Liver (tissue), 9 donors: Measurements from ENCODE around the gene DBH. TPM values are rescaled to one million over a fixed set of nuclear protein-coding genes. Genes with fewer than 3 reads are reported as not detected.

Source experiments
- DNase-seq: peaks from one replicate; pipeline ENCODE4 v3.0.0-alpha.2; 2017; ENCODE audit warnings: low spot score
- H3K27ac ChIP-seq, 2 donors: one replicate each; pipeline ENCODE4 v1.7.0; 2013; ENCODE audit warnings: inconsistent platforms in 2 of 2, low read length in 2 of 2, control low read depth in 1 of 2, low read depth in 1 of 2, mild to moderate bottlenecking in 1 of 2
- H3K27me3 ChIP-seq, 4 donors: one replicate each; pipeline versions ENCODE4 v1.6.1 to v1.7.0; 2013; ENCODE audit warnings: low read length in 3 of 4, inconsistent platforms in 1 of 4, mild to moderate bottlenecking in 1 of 4, moderate library complexity in 1 of 4; ENCODE audit not compliant: control insufficient read depth in 4 of 4, insufficient read depth in 4 of 4
- H3K36me3 ChIP-seq, 4 donors: one replicate each; pipeline versions ENCODE4 v1.6.1 to v1.7.0; 2013; ENCODE audit warnings: low read length in 3 of 4, mild to moderate bottlenecking in 3 of 4, low read depth in 1 of 4, moderate library complexity in 1 of 4; ENCODE audit not compliant: control insufficient read depth in 4 of 4, insufficient read depth in 3 of 4
- H3K4me1 ChIP-seq, 4 donors: one replicate each; pipeline versions ENCODE4 v1.6.1 to v1.7.0; 2013; ENCODE audit warnings: low read length in 3 of 4, mild to moderate bottlenecking in 3 of 4, moderate library complexity in 1 of 4; ENCODE audit not compliant: control insufficient read depth in 4 of 4, insufficient read depth in 4 of 4
- H3K4me3 ChIP-seq, 3 donors: one replicate each; pipeline versions ENCODE4 v1.6.1 to v1.7.0; 2013; ENCODE audit warnings: low read length in 3 of 3, control low read depth in 1 of 3, low read depth in 1 of 3, mild to moderate bottlenecking in 1 of 3
- H3K9ac ChIP-seq, 2 donors: one replicate each; pipeline ENCODE4 v1.7.0; 2013; ENCODE audit warnings: low read length in 2 of 2, mild to moderate bottlenecking in 2 of 2, moderate library complexity in 2 of 2, control low read depth in 1 of 2, low read depth in 1 of 2
- H3K9me3 ChIP-seq, 4 donors: one replicate each; pipeline versions ENCODE4 v1.6.1 to v1.7.0; 2013; ENCODE audit warnings: low read length in 3 of 4; ENCODE audit not compliant: control insufficient read depth in 4 of 4
- CTCF ChIP-seq: fragments of 150-350 bp; IDR thresholded peaks from 2 replicates; pipeline ENCODE4 v1.5.1; 2017; ENCODE audit warnings: improper control_type of control experiment, low read depth, low read length; ENCODE audit not compliant: missing input control
- EGR1 ChIP-seq, 2 donors: IDR thresholded peaks; 2 replicates each; pipeline ENCODE4 v1.6.1; 2016 to 2018; ENCODE audit warnings: antibody characterized with exemption in 2 of 2, low read depth in 2 of 2
- FOXA1 ChIP-seq: IDR thresholded peaks from 2 replicates; pipeline ENCODE4 v1.6.1; 2016; ENCODE audit warnings: antibody characterized with exemption
- FOXA2 ChIP-seq: IDR thresholded peaks from 2 replicates; pipeline ENCODE4 v1.6.1; 2016; ENCODE audit warnings: antibody characterized with exemption
- HNF4G ChIP-seq: IDR thresholded peaks from 2 replicates; pipeline ENCODE4 v1.6.1; 2016; ENCODE audit warnings: antibody characterized with exemption
- JUND ChIP-seq, 2 donors: IDR thresholded peaks; 2 replicates each; pipeline ENCODE4 v1.6.1; 2016; ENCODE audit warnings: antibody characterized with exemption in 2 of 2
- NR2F2 ChIP-seq: IDR thresholded peaks from 2 replicates; pipeline ENCODE4 v1.6.1; 2016; ENCODE audit warnings: antibody characterized with exemption
- RAD21 ChIP-seq, 2 donors: IDR thresholded peaks; 2 replicates each; pipeline ENCODE4 v1.6.1; 2016; ENCODE audit warnings: antibody characterized with exemption in 2 of 2, mild to moderate bottlenecking in 2 of 2
- REST ChIP-seq: IDR thresholded peaks from 2 replicates; pipeline ENCODE4 v1.6.1; 2016; ENCODE audit warnings: antibody characterized with exemption, mild to moderate bottlenecking
- RXRA ChIP-seq, 2 donors: IDR thresholded peaks; 2 replicates each; pipeline ENCODE4 v1.6.1; 2017 to 2018; ENCODE audit warnings: antibody characterized with exemption in 2 of 2, mild to moderate bottlenecking in 1 of 2
- SP1 ChIP-seq: IDR thresholded peaks from 2 replicates; pipeline ENCODE4 v1.6.1; 2018; ENCODE audit warnings: antibody characterized with exemption, mild to moderate bottlenecking
- TAF1 ChIP-seq: conservative IDR thresholded peaks from 2 replicates; pipeline ENCODE4 v1.6.1; 2016; ENCODE audit warnings: antibody characterized with exemption, mild to moderate bottlenecking
- YY1 ChIP-seq: IDR thresholded peaks from 2 replicates; pipeline ENCODE4 v1.6.1; 2016; ENCODE audit warnings: antibody characterized with exemption, mild to moderate bottlenecking
- ZBTB33 ChIP-seq: IDR thresholded peaks from 2 replicates; pipeline ENCODE4 v1.6.1; 2016; ENCODE audit warnings: antibody characterized with exemption
- WGBS: extraction: QIAGEN DNeasy Blood & Tissue Kit; methylation state at CpG from one replicate; pipeline ENCODE4 v1.1.7; 2013; 5-methylcytosine and 5-hydroxymethylcytosine counted together
- polyA plus RNA-seq, 2 donors: library from polyadenylated mRNA; stranded (reverse) in 1 of 2; unstranded in 1 of 2; fragments of 200-250 nt in 1 of 2; fragments of >200 nt in 1 of 2; fragmentation: Nextera tagmentation in 1 of 2; extraction: Ambion mirVana in 1 of 2; gene quantifications; one replicate each; pipeline versions ENCODE4 v1.2.1 to v1.2.3, GENCODE V29; 2013 to 2015
- total RNA-seq, 2 donors: library from RNA; depleted of rRNA; stranded (reverse); fragments of >200 nt; gene quantifications; one replicate each; pipeline ENCODE4 v1.2.3, GENCODE V29; 2014
- donor health status: healthy.
- donor health status: healthy.
- donor health status: healthy.
- donor health status: healthy.
- donor health status: healthy.

The DBH gene
- total and polyA plus RNA-seq, 4 donors: 0.37 to 21.2 (median 2.5) TPM

- no peak for TF ChIP-seq TAF1
- TF ChIP-seq REST: no peak
- TF ChIP-seq NR2F2: no peak
- TF ChIP-seq FOXA1: no peak
- TF ChIP-seq FOXA2: no peak
- TF ChIP-seq RXRA (IDR thresholded peaks at IDR 0.05): no peak
- TF ChIP-seq YY1: no peak
- H3K4me3 ChIP-seq: no peak overlapping the region
- no peak overlapping the region for H3K9ac ChIP-seq
- H3K9me3 ChIP-seq: no peaks in the 10 kb centered on the region
- peaks cover 12 to 44% (median 20%) of the 10 kb centered on the region in 4 donors for H3K36me3 ChIP-seq
- H3K27ac ChIP-seq: no peak overlapping the region
- 88% methylated on average over 10 of the region's 10 CpGs for WGBS
- H3K27me3 ChIP-seq: no peaks in the 10 kb centered on the region
- DNase-seq: no peak
- H3K4me1 ChIP-seq: peaks cover 0 to 4% (median 0%) of the 10 kb centered on the region in 4 donors
Observed at GRCh38 chr9:133705576-133705975, 69.4 kb downstream of the DBH start.

GRCh38 chr9:133706307-133707050, 70.3 kb downstream of the DBH start:
- DNase-seq: no peak
- no peaks in the 10 kb centered on the region for H3K9me3 ChIP-seq
- peaks cover 12 to 39% (median 17%) of the 10 kb centered on the region in 4 donors for H3K36me3 ChIP-seq
- no peak for TF ChIP-seq HNF4G
- TF ChIP-seq ZBTB33: no peak
- no peak for TF ChIP-seq REST
- TF ChIP-seq EGR1 (IDR thresholded peaks at IDR 0.05; ENCODE audit: low read depth in 2 of 2): no peak
- no peak for TF ChIP-seq SP1
- no peak for TF ChIP-seq FOXA2
- no peak for TF ChIP-seq TAF1
- no peak for TF ChIP-seq RAD21 (IDR thresholded peaks at IDR 0.05)
- TF ChIP-seq JUND (IDR thresholded peaks at IDR 0.05): no peak
- TF ChIP-seq CTCF: no peak
- no peaks in the 10 kb centered on the region for H3K27me3 ChIP-seq
- H3K27ac ChIP-seq: peak overlapping the region in 1 of 2 donors; percentile 46
- H3K9ac ChIP-seq: no peak overlapping the region
- H3K4me3 ChIP-seq: no peak overlapping the region
- peaks cover 0 to 4% (median 0%) of the 10 kb centered on the region in 4 donors for H3K4me1 ChIP-seq
- 79% methylated on average over 12 of the region's 12 CpGs for WGBS
